T-helper 2 cell treated with Interferon-gamma antibody and Interleukin-4, amounts not matched to agents 100 ng/mL and 5 ng/mL, for 36 hours (primary cell): Measurements from ENCODE around the gene PIK3AP1. TPM values are rescaled to one million over a fixed set of nuclear protein-coding genes. Genes with fewer than 3 reads are reported as not detected.

ENCODE experiments used
- total RNA-seq: library from RNA; stranded (reverse); gene quantifications from 2 replicates; pipeline ENCODE4 v1.2.3, GENCODE V29; 2022

The PIK3AP1 gene
- total RNA-seq, 1 donor from 2014 or later = 3.1 TPM

Other genes starting within 250 kb of the PIK3AP1 start
- 0.05 and 0.07 TPM in 2 replicates for gene TLL2, start 206.6 kb downstream of the PIK3AP1 start, total RNA-seq
- 76.7 and 81.1 TPM in 2 replicates for gene TM9SF3, start 133.5 kb downstream of the PIK3AP1 start, total RNA-seq
- gene LCOR, start 111.8 kb upstream of the PIK3AP1 start, total RNA-seq = 25.1 and 31.4 TPM in 2 replicates